ENCODE measurements around the gene CCDC148.

DNA sequence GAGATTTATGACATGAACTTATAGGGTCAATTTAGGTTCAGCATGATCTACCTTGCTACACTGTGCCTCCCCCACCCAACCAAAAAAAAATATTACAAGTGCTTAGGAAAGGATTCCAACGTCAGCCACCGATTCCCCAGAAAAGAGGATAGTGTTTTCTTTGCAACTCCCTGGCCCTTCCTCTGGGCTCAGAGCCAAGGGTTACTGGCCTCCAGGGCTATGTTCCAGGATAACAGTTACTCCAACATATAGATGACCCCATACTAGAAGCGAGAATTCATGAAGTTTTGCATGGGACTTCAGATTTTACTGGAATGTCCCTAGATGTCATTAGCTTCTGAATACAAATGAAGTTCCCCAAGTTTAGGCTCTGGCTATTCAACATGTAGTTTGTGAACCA is 182.8 kb downstream of the CCDC148 start:
- TF ChIP-seq, protein P1, sequence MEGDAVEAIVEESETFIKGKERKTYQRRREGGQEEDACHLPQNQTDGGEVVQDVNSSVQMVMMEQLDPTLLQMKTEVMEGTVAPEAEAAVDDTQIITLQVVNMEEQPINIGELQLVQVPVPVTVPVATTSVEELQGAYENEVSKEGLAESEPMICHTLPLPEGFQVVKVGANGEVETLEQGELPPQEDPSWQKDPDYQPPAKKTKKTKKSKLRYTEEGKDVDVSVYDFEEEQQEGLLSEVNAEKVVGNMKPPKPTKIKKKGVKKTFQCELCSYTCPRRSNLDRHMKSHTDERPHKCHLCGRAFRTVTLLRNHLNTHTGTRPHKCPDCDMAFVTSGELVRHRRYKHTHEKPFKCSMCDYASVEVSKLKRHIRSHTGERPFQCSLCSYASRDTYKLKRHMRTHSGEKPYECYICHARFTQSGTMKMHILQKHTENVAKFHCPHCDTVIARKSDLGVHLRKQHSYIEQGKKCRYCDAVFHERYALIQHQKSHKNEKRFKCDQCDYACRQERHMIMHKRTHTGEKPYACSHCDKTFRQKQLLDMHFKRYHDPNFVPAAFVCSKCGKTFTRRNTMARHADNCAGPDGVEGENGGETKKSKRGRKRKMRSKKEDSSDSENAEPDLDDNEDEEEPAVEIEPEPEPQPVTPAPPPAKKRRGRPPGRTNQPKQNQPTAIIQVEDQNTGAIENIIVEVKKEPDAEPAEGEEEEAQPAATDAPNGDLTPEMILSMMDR (IDR thresholded peaks at IDR 0.05; ENCODE audit: low read depth, low read length, poor library complexity, severe bottlenecking) = no peak
- TF ChIP-seq EZH2phosphoT487 (IDR thresholded peaks at IDR 0.05; ENCODE audit: borderline replicate concordance, low read length) = no peak
